ENCODE data around the gene KIF17.

Gene KIF17

GRCh38 chr1:20709868-20710267 is 7.9 kb downstream of the KIF17 start:
- no peak for ATAC-seq

DNA sequence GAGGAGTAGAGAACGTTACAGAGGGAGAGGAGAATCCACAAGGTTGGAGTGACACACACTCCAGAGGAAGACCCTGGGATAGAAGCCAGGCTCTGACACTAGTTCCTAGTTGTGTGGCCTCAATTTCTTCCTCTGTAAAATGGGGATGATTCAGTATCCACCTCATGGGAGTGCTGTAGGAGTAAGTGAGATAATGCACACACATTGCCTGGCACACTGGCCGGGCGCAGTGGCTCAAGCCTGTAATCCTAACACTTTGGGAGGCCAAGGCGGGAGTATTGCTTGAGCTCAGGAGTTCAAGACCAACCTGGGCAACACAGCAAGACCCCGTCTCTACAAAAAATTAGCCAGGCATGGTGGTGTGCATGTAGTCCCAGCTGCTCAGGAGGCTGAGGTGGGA is 8.9 kb downstream of the KIF17 start:
- no peak for ATAC-seq

DNA sequence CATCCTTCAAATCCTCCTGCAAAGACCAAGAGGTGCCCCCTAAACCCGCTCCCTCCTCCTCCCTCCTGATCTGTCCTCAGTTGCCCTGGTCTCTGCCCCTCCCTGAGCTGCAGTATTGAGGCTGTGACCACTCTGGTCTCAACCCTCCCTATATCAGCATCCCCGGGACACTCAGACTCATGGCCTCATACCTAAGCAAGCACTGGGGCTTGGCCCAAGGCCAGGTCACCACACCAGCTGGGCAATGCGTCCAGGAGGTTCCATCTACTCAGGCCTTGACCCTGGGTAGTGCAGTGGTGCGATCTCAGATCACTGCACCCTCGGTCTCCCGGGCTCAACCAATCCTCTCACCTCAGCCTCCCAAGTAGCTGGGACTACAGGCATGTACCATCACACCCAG is 9.8 kb downstream of the KIF17 start:
- no peak for ATAC-seq

GRCh38 chr1:20706841-20707240 is 11.0 kb downstream of the KIF17 start:
- no peak for ATAC-seq

GRCh38 chr1:20705203-20705755 is 12.5 kb downstream of the KIF17 start:
- ATAC-seq = no peak

DNA sequence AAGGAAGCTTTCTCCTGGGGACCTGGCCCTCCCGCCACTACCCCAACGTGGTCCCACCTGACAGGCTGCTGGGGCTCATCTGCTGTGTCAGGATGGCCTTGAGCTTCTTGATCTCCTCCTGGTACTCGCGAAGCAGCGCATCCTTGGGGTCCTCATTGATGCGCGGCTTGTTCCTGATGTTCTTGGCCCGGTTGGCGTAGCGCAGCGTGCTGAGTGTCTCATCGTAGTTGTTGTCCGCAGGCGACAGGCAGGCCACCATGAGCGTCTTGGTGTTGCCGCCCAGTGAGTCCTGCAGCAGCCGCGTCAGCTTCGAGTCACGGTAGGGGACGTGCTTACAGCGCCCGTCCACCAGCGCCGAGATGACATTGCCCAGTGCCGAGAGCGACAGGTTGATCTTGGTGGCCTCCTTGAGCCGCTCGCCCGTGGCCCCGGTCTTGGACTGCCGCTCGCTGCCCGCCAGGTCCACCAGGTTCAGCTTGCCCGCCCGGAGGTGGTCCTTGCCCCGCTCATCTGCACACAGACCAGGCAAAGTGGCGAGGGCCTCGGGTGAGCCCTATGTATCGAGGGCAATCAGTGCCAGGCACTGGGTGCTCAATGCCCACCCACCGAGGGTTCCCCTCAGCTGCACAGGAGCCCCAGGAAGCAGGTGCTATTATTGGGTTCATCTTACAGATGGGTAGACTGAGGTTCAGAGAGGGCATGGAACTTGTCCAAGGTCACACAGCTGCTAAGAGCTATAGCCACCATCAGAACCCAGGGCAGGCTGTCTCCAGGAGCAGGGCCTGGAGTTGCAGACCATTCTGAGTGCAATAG is 13.2 kb downstream of the KIF17 start:
- no peak for ATAC-seq

GRCh38 chr1:20703124-20703756 is 14.6 kb downstream of the KIF17 start:
- no peak for ATAC-seq

DNA sequence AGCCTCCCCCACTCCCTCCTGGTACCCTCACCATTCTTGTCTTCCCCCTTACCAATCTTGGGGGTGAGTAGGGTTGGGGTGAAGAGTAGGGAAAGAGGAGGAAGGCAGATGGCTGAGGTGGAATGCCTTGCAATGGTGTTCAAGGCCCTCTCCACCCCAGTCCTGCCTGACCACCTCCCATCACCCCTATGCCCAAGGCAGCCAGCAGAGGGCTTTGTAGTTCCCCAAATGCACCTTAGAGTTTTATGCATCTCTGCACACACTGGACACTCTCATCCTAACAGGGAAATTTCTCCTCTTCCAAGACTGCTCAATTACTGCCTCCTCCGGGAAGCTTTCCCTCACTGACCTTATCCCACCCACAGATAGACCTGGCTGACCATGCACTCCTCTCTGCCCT is 15.4 kb downstream of the KIF17 start:
- ATAC-seq = no peak

- ATAC-seq = no peak
Observed at GRCh38 chr1:20701847-20702246, 16.0 kb downstream of the KIF17 start.

DNA sequence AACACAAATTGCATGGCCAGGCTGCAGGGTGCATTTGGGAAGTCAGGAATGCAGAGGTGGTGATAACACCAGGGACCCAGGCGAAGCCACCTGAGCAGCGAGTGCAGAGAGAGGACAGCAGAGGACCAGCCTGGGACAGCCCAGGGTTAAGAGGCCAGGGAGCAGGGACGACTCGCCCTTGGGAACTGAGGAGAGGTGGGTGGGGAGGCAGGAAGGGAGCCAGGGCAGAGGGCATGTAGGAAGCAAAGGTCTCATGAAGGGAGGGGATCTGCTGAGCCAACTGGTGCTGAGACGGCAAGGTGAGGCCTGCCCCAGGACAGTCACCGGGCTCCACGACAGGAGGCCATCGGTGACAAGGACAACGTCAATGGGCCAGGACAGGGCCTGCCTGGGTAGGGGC is 16.4 kb downstream of the KIF17 start:
- ATAC-seq = no peak

DNA sequence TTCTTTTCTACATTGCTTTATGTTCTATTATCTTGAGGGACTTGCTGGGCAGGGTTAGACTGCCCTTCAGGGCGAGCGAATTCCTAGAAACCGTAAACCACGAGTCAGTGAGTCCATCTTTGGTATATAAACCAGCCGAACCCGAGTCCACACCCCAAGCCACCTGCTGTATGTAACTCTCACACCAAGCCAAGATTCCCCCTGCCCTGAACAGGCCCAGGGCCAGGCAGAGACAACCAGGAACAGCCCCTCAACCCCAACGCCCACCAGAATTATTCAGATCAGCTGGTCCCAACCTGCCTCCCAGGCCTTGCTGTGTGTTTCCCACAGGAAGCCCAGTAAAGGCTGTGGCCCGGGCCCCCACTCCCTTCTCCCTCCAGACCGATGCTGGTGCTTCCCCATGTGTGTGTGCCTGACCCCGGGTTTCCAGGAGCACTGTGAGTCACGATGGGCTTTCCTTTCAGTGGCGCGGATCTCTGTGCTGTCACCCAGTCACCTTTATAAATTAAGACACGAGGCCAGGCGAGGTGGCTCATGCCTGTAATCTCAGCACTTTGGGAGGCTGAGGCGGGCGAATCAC is 17.1 kb downstream of the KIF17 start:
- ATAC-seq = no peak

- no peak for ATAC-seq
Observed at GRCh38 chr1:20699558-20699957, 18.2 kb downstream of the KIF17 start.

- ATAC-seq = no peak
Observed at GRCh38 chr1:20698195-20698910, 19.5 kb downstream of the KIF17 start.

GRCh38 chr1:20697563-20697962 is 20.2 kb downstream of the KIF17 start:
- no peak for ATAC-seq

DNA sequence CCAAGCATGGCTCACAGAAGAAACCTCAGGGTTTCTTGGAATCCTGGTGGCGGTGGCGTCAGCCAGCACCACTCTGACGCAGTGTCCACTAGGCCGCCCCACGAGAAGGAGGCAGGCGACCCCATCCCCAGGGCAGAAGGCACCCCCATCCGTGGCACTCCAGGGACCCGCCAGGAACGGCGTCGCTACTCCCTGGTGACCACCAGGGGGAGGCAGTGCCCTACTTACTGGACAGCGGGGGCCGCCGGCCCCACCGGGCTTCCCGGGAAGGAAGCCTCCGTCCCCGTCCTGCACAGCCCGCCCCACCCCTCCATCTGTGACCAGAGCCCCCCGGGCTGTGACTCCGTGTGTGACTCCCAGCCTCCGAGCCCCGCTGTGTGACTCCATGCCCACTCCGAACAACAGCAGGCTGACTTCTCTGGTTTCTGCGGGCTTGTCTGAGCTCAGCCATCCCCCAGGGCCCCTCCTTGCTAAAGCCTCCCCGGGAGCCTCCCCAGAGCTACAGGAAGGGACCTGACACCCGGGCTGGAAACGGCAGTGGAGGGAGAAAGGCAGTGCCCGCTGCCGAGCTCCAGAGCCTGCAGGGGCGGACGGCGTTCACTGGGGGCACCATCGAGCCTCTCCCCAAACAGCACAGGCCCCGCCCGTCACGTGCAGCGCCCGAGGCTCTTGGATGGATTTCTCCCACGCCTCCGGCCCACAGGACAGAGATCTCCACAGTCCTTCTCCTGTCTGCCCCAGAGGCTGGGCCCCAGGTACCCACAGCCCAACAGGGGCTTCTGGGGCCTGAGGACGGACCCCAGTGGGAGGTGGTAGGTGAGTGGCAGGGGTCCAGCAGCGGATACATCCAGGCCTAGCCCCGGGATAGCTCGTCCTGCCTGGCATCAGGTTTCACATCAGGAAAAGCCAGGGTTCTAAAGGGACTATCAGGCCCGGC is 21.1 kb downstream of the KIF17 start:
- peak; percentile 92 to 93 for ATAC-seq

- ATAC-seq = no peak
Observed at GRCh38 chr1:20695515-20695914, 22.3 kb downstream of the KIF17 start.

DNA sequence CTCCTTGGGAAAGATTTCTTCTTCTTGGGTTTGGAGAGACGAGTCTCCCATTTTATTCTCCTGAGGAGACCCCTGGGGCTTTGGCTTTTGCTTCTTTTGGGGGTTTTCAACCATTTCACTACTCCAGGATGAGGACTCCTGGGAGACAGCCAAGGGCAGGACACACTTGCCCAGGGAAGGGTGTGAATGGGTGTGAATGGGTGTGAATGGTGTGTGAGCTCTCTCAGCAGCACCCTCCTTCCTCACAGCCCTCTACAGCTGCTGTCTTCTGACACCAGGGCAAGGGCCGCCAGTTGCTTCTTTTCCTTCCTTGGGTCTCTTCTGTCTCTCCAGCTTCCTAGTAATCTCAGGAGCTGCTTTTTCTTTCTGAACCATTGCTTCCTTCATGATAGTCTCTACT is 24.2 kb downstream of the KIF17 start:
- ATAC-seq = no peak

DNA sequence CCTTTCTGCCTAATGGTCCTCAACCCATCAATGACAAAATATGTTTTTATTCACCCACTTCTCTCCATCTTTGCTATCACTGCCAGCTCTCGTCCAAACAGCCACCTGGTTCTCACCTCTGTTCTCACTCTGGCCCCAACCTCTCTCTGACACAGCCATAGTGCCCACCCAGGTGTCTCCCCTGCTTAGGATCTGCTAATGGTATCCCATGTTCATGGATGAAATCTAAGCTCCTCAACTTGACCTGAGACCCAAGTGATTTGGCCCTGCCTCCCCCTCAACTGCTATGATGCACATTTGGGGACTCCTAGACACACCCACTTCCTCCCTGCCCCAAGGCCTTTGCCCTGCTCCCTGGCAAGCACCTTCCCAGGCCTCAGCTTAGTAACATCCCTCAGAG is 25.9 kb downstream of the KIF17 start:
- ATAC-seq = no peak

DNA sequence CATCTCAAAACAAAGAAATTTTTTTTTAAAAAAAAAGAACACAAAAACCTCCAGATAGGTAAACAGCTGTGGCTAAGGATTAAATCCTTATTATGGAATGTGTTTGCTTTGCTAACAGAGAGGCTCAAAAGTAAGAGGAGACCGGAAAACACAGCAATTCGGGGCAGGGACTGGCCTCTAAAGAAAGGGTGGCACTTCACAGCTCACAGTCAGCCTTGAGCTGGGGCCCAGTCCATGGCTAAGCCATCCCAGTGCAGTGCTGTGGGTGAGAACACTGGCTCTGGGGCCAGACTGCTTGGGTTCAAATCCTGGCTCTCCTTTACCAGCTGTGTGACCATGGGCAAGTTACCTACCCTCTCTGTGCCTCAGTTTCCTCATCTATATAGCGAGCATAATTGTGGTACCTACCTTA is 28.2 kb downstream of the KIF17 start:
- no peak for ATAC-seq

DNA sequence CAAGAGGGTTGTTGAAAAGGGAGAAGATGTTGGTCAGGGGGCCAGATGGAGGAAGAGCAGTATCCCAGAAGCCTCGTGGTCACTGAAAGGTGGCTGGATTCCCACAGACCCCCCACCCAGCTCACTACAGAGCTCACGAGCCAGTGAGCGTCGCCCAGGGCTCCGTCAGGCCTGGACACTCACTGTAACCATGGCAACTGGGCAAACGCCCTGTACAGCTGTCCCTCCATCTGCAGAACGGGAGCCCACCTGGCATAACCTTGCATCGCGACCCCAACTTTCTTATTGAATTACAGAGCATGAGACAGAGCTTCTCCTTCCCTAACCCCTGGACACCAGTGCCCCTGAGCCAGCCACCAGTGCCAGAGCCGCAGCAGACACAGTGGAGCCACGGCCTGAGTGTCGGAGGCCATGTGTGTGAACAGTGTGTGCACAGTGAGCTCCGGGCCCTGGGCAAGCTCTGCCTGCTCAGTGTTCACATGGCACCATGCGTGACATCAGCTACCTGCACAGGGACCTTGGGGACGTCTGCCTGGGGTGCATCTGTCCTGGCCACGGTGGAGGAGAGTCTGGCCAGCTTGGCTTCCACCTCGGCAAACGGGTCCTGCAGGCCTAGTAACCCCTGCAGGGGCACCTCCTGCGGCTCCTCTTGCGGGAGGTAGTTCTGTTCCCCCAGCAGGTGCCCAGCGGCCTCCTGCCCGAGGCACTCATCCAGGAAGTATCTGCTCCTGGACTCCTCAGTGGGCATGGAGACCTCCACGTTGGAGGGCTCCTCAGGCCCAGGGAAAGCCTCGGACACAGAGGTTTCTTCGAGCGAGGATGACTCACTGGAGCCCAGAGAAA is 30.7 kb downstream of the KIF17 start:
- no peak for ATAC-seq

DNA sequence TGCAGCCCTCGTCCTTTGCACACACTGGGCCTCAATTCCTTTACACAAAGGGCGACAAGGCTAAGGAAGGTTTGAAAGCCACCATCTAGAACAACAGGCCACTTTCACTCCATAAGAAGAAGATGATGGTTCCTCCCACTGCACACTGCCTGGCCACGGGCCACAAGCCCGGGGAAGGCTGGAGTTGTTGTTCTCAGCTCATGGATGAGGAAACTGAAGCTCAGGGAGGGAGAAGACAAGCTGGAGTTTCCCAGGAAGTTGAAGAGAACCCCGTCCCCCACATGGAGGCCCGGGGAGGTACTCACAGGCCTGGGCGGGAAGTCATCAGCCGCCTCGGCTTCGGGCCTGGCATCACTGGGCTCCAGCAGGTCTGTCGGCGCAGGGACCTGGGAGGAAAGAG is 32.1 kb downstream of the KIF17 start:
- no peak for ATAC-seq
